HG03097 (cell line): ENCODE measurements around the gene ARSJ.
A peak's percentile ranks its signal among the peaks of the same experiment; 100 is the strongest.
"Not testable (repeated sequence)": the region's sequence is repeated elsewhere in the genome, so short reads cannot be mapped to it uniquely, and the experiment has no call there.

ENCODE experiments used
- ATAC-seq: cut with Tn5 transposase; IDR thresholded peaks from one replicate; pipeline ENCODE4 v1.9.1; 2021; ENCODE audit not compliant: unreplicated experiment, low FRiP score

Gene ARSJ

DNA sequence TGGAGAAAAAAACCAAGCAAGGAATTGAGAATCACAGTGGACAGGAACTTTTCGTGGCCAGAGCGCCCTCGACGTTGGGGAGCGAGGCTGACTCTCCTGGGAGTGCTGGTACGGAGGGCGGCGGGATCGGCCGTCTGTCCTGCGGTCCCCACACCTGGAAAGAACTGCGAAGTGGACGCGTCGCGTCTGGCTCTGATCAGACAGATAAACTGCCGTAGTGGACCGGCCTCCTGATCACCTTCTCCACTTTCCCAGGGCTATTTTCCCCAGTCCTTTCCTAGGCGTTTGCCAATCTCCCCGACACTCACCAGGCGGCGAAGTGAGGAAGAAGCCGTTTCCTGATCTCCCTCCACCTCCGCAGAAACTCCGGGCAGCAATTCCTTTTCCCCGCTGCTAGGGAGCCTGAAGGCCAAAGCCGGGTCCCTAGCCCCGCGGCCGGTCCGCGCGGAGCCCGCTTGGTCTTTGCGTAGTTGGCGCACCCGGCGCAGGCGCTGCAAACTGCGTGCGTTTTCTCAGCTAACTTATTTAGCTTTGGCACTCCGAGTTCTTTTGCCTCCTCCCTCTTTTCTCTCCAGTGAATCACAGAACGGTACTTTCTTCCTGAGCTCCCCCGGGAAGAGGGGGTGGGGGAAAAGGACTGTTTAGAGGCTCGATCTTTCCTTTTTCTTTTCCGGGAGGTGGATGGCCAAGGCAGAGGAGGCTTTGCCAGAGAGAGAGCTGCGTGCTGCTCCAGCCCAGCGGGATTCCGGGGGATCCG lies at the start of gene ARSJ:
Gene ARSJ, minus strand, starts transcription at position 500 of the 757 bp plus-strand sequence. CDS start 813 bp downstream, outside the sequence.
- no peak for ATAC-seq

DNA sequence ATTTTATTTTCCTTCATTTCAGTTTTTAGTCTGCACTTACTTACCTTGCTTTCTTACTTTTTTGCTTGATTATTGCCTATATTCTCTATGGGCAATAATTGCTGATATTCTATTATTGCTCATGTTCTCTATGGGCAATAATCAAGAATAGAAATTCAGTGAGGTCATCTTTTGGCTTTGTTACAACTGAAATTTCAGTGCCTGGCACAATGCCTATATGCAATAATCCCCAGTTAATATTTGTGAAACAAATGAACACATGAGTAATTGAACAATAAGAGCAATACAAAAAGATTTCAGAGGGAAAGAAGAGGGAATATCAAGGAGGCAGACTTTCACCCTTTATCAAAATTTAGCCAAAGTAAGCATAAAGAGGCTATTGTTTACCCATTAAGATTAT lies 48.6 kb upstream of the ARSJ start:
- no peak for ATAC-seq

DNA sequence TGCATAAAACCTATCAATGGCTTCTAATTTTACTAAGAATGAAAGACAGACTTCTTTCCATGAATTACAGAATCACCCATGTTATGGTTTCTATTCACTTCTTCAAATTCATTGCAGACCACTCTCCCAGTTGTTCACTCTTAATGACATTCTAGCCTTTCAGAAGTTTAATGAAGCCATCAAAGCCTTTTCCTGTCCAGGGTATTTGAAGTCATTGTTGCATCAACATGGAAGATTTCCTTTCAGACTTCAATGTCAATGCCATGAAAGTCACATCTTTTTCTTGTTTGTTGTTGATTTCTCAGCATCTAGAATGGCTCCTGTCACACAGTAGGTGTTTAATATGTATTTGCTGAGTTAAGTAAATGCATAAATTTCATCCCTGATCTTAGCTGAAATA lies 48.1 kb upstream of the ARSJ start:
- no peak for ATAC-seq

DNA sequence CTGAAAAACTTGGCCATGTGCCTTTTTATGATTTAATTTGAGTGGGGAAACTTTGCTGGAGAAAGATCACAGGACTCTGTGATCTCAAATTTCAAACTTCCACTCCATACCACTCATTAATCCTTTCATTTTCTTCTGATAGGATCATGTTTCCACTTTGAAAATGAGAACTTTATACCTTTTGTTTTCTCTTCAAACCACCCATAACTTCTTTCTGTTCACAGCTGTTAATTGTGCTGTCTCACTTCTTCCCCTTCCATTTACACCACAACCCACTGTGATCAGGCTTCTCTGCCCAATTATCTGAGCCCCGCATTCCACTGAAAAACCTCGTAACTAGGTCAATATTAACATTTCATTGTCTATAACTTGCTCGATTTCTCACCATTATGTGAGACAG lies 47.0 kb upstream of the ARSJ start:
- ATAC-seq, result no peak

DNA sequence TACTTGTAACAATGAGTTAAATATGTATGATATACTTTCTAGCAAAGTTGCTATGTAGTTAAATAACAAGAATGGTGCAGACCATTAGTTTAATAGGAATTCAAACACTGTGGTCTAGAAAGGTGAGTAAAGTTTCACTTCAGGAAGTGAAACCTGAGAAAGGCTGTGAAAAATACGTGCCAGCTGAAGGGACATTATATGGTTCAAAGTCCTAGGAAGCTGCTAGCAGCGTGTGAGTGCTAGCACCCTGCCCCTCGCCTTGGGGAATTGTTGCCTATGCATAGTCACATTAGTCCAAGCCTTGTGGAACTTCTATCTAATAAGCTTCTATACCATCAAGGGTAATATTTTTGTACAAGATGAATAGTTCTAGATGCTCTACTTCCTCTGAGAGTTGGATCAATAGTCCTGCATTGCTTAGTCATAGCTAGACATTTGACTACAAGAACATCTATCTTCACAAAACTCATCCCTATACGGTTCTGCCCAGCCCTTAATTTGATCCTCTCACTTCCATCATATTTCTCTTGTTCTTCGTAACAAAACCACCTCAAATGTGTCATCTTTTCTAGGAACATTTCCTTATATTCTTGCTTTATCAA lies 45.8 kb upstream of the ARSJ start:
- peak; percentile 87 for ATAC-seq

DNA sequence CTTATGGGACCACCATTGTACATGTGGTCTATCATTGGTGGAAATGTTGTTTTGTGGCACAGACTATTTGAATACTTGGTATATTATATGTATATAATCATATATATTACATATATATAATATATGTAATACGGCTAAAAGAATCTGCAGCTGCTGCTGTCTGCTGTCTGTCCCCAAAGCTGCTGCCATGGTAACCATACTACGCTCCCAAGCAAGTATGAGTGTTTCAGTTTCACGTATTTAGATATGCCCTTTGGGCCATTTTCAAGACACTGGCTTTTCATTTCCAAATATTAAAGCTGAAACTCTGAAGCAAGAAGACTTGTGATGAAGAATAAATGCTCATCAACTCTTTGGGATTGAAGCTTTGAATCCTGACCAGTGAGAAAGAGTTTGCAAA lies 42.0 kb upstream of the ARSJ start:
- no peak for ATAC-seq

DNA sequence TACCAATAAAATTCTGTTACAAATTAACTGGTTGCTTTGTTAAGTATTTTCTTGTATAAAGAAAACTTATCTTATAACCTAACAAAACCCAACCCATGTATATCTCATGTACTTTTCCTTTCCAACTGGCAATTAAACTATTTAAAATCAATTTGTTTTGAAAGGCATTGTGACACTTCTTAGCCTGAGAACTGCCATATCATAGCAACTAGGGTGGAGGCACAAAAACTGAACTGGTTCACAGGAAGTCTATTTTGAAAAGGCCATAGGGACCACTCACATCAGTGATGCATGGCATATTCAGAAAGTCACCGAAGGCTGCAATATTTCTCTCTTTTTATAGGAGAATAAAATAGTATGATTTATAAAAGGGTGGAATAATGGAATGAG lies 40.5 kb upstream of the ARSJ start:
- no peak for ATAC-seq

DNA sequence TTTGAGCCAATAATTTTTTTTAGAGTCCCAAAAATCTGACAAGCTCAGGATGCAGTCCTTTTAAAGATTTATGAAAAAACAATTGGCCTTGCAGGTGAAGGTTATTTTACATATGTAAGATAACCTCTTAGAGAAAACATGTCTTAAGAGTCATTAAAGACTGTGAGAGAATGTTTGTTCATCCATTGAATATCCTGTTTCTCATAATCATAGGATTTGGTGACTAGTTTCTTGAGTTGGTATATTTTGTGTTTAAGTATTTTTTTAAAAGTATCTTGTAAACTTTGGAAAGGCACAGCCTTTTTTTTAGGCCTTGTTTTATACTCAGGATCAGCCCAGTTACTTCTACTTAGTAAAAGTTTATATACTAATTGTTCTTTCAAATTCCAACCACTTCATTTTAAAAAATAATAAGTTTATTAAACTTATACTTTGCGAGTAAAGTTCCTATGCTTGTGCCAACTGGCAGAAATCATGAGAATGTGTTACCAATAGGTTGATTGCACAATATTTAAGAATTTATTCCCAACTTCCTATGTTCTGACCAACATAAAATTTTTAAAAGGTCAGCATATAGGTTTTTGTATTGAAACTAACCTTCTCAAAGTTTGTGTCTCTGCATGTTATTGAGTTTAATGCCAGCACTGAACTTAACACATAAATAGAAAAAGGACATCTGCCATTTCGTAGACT lies 40.0 kb upstream of the ARSJ start:
- no peak for ATAC-seq

DNA sequence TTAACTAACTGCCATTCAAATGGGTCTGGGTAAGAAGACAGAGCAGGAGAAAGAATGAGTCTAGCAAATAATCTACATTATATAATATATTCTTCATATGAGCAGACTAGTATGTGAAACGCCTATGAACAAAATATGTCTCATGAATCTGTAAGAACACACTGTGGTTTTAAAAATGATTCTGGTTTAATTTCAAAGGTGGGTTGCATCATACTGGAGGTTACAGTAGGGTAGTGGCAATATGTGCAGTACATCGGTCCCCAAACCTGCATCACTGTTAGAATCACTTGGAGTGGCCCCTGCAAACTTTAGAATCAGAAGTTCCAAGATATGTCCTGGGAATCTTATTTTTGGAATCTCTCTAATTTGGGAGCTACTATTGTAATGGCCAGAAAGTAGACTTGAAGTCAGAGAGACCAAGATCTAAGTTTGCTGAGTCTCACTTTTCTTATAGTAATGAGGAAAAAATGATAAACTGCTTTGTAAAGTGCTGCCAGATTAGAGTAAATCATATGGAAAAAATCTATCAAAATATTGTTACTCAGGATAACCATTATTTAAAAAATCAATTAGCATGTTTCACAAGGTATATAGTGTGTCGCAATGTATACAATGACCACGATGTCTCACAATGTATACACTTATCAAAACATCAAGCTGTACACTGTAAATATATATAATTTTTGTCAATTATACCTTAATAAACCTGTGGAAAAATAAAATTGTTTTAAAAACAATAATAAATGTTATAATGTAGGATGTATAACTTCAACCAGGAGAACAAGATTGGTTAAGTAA lies 37.9 kb upstream of the ARSJ start:
- no peak for ATAC-seq

DNA sequence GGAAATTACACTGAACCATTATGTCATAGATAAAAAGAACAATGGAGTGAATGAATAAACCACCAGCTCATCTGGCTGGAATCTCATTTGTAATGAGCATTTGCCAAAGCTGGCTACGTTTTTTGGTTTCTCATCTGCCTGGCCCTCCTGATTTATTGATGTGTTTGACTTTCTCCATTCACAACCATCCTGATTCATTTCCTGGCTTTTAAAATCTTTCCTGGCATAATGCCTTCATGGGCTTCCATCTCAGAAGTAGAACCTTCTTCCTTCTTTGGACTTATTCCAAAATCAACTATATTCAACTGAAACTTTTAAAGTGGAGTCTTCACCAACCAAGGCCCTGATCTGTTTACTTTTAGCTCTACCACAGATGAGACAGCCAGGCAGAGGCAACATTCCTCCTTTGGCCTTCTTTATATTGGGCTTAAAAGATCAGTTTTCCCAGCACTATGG lies 36.0 kb upstream of the ARSJ start:
- no peak for ATAC-seq

DNA sequence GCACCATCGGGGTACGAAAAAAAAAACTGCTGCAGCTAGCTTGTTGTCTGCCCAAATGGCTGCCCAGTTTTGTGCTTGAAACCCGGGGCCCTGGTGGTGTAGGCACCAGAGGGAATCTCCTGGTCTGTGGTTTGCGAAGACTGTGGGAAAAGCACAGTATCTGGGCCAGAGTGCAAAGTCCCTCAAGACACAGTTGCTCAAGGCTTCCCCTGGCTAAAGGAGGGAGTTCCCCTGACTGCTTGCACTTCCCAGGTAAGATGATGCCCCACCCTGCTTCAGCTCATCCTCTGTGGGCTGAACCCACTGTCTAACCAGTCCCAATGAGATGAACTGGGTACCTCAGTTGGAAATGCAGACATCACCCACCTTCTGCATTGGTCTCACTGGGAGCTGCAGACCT lies 33.8 kb upstream of the ARSJ start:
- ATAC-seq, result not testable (repeated sequence)

DNA sequence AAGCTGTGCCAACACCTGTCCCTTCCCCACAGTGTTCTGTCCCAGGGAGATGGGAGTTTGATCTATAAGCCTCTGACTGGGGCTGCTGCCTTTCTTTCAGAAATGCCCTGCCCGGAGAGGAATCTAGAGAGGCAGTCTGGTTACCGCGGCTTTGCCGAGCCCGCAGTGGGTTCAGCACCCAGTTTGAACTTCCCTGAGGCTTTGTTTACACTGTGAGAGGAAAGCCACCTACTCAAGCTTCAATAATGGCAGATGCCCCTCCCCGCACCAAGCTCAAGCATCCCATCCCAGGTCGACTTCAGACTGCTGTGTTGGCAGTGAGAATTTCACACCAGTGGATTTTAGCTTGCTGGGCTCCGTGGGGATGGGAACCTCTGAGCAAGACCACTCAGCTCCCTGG lies 33.3 kb upstream of the ARSJ start:
- ATAC-seq, result no peak

DNA sequence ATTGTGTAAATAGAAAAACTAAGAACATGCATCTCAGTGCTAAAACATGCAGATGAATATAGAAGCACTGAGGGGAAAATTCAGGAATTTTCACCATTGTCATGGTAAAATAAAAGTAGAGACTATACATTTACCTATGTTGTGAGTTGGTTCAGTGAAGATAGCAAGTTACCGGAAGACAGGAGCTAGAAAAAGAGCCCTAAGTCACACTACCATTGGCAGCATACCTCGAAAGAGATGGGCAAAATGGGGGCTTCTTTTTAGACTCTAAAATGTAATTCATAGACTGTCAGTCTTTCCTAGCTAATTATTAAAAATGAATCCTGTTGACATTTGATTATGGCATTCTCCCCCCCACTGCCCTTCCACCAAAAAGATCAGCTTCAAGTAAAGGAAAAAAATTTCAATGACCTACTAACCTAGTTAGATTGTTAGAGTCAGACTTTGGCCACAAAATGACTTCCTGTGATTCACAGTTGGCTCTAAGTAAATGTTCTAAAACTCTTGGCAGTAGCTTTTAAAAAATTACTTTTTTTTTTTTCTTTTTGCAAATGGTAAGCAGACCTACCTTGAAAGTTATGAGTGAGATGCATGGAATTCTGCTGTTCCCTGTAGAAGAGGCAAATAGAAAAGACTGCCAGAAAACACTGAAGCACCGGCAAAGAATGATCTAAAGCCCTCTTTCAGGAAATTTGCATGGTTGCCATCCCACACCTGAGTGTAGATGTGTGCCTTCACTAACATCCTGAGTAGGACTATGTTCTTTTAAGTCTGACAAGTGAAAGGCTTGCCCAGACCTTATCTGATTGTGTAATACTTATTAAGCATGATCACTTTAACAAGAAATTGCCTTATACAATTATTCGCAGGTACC lies 26.4 kb upstream of the ARSJ start:
- no peak for ATAC-seq

DNA sequence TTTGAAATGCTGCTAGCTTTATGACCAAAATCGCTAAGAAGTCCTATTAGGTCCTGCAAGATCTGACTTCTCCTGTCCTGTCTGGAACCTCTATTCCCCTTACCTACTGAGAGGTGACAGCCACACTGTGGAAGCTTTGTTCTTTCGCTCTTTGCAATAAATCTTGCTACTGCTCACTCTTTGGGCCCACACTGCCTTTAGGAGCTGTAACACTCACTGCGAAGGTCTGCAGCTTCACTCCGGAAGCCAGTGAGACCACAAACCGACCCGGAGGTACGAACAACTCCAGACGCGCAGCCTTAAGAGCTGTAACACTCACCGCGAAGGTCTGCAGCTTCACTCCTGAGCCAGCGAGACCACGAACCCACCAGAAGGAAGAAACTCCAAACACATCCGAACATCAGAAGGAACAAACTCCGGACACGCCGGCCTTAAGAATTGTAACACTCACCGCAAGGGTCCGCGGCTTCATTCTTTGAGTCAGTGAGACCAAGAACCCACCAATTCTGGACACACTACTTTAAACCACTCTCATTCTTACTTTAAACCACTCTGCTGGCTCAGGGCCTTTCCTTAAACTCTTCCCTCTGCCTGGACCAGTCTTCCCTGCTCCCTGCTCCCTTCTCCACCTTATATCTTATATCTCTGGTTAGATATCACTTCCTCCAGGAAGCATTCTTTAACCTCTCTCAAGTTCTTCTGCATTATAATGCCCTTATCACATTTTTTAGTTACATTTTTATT lies 25.2 kb upstream of the ARSJ start:
- not testable (repeated sequence) for ATAC-seq

DNA sequence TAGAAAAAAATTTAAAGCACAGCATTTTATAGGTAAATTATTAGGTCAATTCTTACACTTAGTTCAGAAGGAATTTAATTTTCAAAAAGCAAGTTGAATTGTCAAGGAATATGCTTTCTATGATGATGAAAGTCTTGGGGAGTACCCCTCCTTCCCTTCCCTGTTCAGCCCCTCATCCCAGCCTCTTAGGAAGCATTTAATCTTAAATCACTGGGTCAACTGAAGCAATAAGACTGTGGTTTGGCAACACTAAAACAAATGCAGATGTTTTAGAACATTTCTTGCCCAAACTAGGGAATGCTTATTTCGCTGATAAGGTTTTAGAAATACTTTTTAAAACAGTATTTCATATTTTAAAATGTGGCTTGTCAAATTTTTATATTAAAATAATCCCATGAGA lies 19.1 kb upstream of the ARSJ start:
- no peak for ATAC-seq

DNA sequence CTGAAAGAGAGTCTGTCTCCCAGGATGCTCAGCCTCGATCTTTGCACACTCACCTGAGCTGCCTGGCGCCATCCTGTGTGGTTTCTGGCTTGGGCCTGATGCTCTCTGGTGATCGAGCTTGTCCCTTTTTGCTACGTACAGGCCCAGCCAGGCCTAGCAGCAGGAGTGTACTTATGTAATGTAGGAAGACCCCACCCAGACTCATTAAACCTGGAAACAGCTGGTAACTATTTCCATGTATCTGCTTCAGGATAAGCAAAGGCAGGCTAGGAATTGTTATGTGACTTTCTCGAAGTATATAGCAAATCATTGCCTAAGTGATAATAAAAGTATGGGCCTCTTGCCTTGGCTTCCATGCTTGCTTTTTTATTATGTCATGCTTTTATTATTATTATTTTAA lies 18.6 kb upstream of the ARSJ start:
- ATAC-seq, result no peak

DNA sequence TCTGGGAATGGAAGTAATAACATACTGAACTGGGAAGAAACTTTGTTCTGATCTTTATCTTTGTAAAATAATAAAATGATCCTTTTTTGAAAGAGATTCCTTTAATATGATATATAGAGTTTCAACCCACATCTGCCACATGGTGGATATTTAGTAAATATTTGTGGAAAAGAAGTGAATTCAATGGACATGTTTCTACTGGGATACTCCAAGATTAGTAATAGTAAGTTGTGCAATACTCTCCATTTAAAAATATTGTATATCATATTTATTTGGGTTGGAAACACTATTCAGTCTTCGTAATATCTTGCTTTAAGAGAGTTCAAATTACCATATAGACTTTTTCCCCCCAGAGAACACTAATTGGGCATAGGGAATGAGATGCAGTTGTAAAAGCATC lies 17.8 kb upstream of the ARSJ start:
- ATAC-seq, result no peak

DNA sequence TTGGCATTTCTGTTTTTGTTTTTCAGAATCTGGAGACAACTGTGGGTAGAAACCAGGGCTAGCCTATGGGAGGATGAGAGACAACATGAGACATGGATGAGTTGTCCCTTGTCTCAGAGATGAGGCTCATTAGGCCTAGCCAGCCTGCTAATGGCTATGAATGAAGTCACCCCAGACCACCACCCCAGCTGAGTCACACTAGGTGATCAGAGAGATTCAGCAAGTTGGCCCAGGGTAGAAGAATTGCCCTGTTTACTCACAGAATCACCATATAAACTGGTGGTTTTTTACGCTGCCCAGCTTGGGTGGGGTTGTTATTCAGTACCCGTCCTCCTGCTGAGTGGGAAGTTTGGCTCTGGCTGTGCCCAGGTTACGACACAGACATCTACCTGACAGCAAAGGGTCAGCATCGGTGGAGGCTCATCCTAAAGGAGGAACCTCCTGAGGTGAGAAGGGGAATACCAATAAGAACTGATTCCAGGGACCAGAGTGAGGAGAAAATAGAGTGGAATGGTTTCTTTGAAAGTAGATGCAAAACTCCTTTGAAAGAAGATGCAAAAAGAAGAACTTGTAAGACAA lies 17.2 kb upstream of the ARSJ start:
- no peak for ATAC-seq

DNA sequence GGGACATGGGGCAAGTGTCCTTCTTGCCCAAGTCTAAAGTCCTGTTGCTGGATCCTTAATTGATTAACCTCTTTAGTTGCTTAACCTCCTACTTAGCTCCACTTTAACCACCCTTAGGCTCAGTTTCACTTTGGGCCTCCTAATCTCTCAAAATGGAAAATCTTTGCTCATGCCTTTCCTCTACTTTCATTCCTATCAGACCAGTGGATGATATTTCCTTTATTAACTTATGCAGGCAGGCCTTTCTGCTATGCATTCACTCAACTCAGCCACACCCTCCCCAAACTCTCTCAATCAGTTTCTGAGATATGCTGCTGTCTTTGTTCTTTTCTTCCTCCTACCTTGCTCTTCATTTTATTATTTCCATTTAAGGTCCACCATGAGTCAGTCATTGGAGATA lies 14.4 kb upstream of the ARSJ start:
- ATAC-seq, result no peak
